Measurements from ENCODE around the gene WASHC2A.
"Not testable (repeated sequence)": the region's sequence is repeated elsewhere in the genome, so short reads cannot be mapped to it uniquely, and the experiment has no call there.

The WASHC2A gene

DNA sequence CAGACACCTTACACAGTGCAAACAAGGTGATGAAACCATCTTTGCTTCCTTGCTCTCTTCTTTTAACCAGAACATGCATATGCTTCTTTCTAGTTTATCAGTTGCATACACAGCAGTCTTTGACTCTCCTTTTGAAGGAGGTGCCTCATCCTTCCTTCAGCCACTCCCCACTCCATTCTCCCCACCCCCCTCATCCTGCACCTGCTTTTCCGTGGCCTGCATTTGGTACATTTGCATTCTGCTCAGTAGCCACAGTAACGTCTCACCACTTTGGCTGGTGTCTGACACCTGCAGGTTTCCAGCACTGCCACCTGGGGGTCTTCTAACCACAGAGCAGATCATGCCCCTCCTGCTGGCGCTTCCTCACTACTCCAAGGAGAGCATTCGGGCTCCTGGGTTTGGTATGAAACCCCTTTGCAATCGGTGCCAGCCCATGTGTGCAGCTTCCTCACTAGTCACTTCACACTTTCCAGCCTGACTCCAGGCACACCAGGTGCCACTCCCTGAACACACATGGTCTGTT lies 60.1 kb downstream of the WASHC2A start:
- H3K9ac ChIP-seq (ENCODE audit: low read length); H3K9me3 ChIP-seq (ENCODE audit: low read length); H3K36me3 ChIP-seq (ENCODE audit: insufficient read depth, low read length); H3K4me1 ChIP-seq (ENCODE audit: insufficient read depth, low read length); H3K4me3 ChIP-seq (ENCODE audit: low read depth in 1 of 2, low read length in 2 of 2); H3K27ac ChIP-seq (ENCODE audit: low read depth, low read length); H3K27me3 ChIP-seq (ENCODE audit: control insufficient read depth in 1 of 2, insufficient read depth in 2 of 2, low read length in 2 of 2): not testable (repeated sequence)

- not testable (repeated sequence) for H3K4me3 ChIP-seq (ENCODE audit: low read depth in 1 of 2, low read length in 2 of 2); H3K36me3 ChIP-seq (ENCODE audit: insufficient read depth, low read length); H3K27ac ChIP-seq (ENCODE audit: low read depth, low read length); H3K27me3 ChIP-seq (ENCODE audit: control insufficient read depth in 1 of 2, insufficient read depth in 2 of 2, low read length in 2 of 2); H3K4me1 ChIP-seq (ENCODE audit: insufficient read depth, low read length); H3K9ac ChIP-seq (ENCODE audit: low read length); H3K9me3 ChIP-seq (ENCODE audit: low read length)
Observed at GRCh38 chr10:50131245-50131965, 63.7 kb downstream of the WASHC2A start.

DNA sequence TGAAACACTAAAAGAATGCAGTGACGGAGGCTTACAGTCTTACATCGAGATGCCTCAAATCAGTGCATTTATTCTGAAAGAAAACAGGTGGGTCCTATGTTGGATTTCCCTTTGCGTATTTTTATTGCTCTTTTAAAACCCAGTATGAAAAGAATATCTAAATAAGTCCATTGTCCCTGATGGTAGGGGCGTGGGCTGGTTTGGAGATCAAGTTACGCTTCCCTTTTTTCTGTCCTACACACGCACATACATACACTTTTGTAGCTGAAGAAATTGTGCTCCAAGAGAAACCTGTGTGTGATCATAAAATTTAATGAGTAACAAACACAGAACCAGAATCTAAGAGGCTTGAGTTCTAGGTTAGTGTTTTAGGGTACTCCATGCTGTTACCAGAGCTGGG lies 64.6 kb downstream of the WASHC2A start:
- not testable (repeated sequence) for H3K4me1 ChIP-seq (ENCODE audit: insufficient read depth, low read length); H3K4me3 ChIP-seq (ENCODE audit: low read depth in 1 of 2, low read length in 2 of 2); H3K27me3 ChIP-seq (ENCODE audit: control insufficient read depth in 1 of 2, insufficient read depth in 2 of 2, low read length in 2 of 2); H3K27ac ChIP-seq (ENCODE audit: low read depth, low read length); H3K9ac ChIP-seq (ENCODE audit: low read length); H3K9me3 ChIP-seq (ENCODE audit: low read length); H3K36me3 ChIP-seq (ENCODE audit: insufficient read depth, low read length)

GRCh38 chr10:50132841-50133240 lies 65.1 kb downstream of the WASHC2A start:
- H3K9ac ChIP-seq (ENCODE audit: low read length); H3K4me3 ChIP-seq (ENCODE audit: low read depth in 1 of 2, low read length in 2 of 2); H3K27ac ChIP-seq (ENCODE audit: low read depth, low read length); H3K9me3 ChIP-seq (ENCODE audit: low read length); H3K36me3 ChIP-seq (ENCODE audit: insufficient read depth, low read length); H3K27me3 ChIP-seq (ENCODE audit: control insufficient read depth in 1 of 2, insufficient read depth in 2 of 2, low read length in 2 of 2); H3K4me1 ChIP-seq (ENCODE audit: insufficient read depth, low read length): not testable (repeated sequence)

DNA sequence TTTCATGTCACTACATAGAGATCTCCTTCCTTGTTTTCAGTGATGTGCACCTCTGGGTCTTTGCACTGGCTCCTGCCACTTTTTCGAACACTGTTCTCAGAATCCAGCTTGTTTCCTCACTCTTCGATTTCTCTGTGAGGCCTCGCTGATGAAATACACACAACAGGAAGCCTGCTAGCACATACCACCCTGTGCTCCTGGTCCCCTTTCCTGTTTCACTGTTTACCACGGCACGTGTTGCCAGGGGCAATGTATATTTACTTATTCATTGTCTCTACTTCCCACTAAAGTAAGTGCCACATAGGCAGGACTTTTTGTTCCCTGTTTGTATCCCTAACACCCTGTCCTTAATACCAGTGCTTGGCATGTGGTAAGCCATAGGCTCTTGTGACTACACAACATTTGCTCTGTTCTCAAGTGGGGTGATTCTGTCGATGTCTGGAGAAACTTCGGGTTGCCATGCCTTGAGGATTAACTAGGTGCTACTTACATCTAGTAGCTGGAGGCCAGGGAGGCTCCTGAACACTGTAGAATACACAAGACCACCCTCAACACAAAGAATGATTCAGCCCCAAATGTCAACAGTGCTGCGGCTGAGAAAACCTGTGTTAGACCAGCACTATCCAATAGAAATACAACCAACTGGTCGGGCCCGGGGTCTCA lies 75.9 kb downstream of the WASHC2A start:
- H3K4me3 ChIP-seq (ENCODE audit: low read depth in 1 of 2, low read length in 2 of 2); H3K27ac ChIP-seq (ENCODE audit: low read depth, low read length); H3K9ac ChIP-seq (ENCODE audit: low read length); H3K9me3 ChIP-seq (ENCODE audit: low read length); H3K4me1 ChIP-seq (ENCODE audit: insufficient read depth, low read length); H3K27me3 ChIP-seq (ENCODE audit: control insufficient read depth in 1 of 2, insufficient read depth in 2 of 2, low read length in 2 of 2); H3K36me3 ChIP-seq (ENCODE audit: insufficient read depth, low read length): not testable (repeated sequence)

GRCh38 chr10:50145575-50145974 lies 77.8 kb downstream of the WASHC2A start:
- H3K9me3 ChIP-seq (ENCODE audit: low read length); H3K4me1 ChIP-seq (ENCODE audit: insufficient read depth, low read length); H3K36me3 ChIP-seq (ENCODE audit: insufficient read depth, low read length); H3K4me3 ChIP-seq (ENCODE audit: low read depth in 1 of 2, low read length in 2 of 2); H3K9ac ChIP-seq (ENCODE audit: low read length); H3K27me3 ChIP-seq (ENCODE audit: control insufficient read depth in 1 of 2, insufficient read depth in 2 of 2, low read length in 2 of 2); H3K27ac ChIP-seq (ENCODE audit: low read depth, low read length): not testable (repeated sequence)

DNA sequence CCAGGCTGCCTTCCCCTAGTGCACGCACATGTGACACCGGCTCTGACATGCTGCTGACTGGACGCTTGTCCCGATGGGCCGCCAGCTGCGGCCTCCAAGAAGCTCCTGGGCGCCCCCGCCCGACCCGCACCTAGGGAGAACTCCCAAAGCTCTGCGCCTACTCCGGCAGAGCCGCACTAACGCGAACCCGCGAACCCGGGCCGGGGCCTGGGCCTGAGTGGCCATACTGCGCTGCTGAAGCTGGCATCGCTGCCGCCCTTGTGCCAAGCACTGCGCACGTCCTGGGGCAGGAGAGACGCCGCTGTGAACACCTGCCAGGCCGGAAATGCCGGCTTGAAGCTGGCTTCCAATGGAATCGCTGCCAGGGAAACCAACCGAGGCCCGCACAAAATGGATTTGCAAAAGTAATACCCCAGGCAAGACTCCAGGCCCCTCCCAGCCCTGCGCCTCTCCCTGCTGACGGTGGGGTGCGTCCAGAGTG lies 85.1 kb downstream of the WASHC2A start:
- no peaks in the 10 kb centered on the region for H3K36me3 ChIP-seq (ENCODE audit: insufficient read depth, low read length)
- H3K9me3 ChIP-seq (ENCODE audit: low read length), result no peaks in the 10 kb centered on the region
- no peak overlapping the region for H3K9ac ChIP-seq (ENCODE audit: low read length)
- no peaks in the 10 kb centered on the region for H3K4me1 ChIP-seq (ENCODE audit: insufficient read depth, low read length)
- H3K27ac ChIP-seq (ENCODE audit: low read depth, low read length), result no peak overlapping the region
- no peaks in the 10 kb centered on the region for H3K27me3 ChIP-seq (ENCODE audit: control insufficient read depth in 1 of 2, insufficient read depth in 2 of 2, low read length in 2 of 2)
- no peak overlapping the region for H3K4me3 ChIP-seq (ENCODE audit: low read depth in 1 of 2, low read length in 2 of 2)

DNA sequence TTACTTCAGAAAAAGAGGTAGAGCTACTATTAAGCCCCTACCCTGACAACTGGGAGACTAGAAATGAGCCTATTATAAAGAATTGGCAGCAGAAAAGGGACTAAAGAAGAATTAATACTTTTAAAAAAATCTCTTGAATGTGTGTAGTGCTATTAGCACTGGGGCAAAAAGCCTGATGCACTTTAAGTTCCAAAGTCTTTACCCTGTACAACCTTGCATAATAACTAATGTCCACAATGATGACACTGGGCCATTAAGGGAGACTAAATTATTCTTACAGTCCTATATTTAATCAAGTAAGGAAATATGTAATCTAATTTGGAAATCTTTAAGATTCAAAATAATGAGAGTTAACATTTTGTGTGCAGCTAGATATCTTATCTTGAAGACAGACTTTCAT lies 90.1 kb downstream of the WASHC2A start:
- H3K9ac ChIP-seq (ENCODE audit: low read length); H3K9me3 ChIP-seq (ENCODE audit: low read length); H3K36me3 ChIP-seq (ENCODE audit: insufficient read depth, low read length); H3K4me3 ChIP-seq (ENCODE audit: low read depth in 1 of 2, low read length in 2 of 2); H3K27ac ChIP-seq (ENCODE audit: low read depth, low read length); H3K27me3 ChIP-seq (ENCODE audit: control insufficient read depth in 1 of 2, insufficient read depth in 2 of 2, low read length in 2 of 2); H3K4me1 ChIP-seq (ENCODE audit: insufficient read depth, low read length): not testable (repeated sequence)

DNA sequence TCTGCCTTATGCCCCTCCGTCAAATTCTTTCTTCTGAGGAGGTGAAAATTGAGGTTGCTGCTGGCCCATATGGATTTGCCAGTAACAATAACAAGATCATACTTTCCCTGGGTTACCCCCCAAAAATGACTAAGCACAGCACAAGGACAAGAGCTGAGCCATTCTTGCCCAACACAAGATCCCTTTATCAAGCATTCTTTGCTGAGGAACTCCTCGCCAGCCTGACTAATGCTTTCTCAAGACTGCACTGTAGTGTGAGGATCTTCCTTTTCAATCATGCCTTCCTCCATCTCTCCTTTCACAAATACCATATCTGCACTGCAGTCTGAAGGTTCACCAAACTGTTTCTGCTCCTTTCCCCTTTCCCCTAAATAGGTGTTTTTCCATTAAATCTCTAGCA lies 92.1 kb downstream of the WASHC2A start:
- H3K36me3 ChIP-seq (ENCODE audit: insufficient read depth, low read length); H3K9me3 ChIP-seq (ENCODE audit: low read length); H3K9ac ChIP-seq (ENCODE audit: low read length); H3K4me3 ChIP-seq (ENCODE audit: low read depth in 1 of 2, low read length in 2 of 2); H3K4me1 ChIP-seq (ENCODE audit: insufficient read depth, low read length); H3K27ac ChIP-seq (ENCODE audit: low read depth, low read length); H3K27me3 ChIP-seq (ENCODE audit: control insufficient read depth in 1 of 2, insufficient read depth in 2 of 2, low read length in 2 of 2): not testable (repeated sequence)

- not testable (repeated sequence) for H3K36me3 ChIP-seq (ENCODE audit: insufficient read depth, low read length); H3K27ac ChIP-seq (ENCODE audit: low read depth, low read length); H3K4me3 ChIP-seq (ENCODE audit: low read depth in 1 of 2, low read length in 2 of 2); H3K9me3 ChIP-seq (ENCODE audit: low read length); H3K9ac ChIP-seq (ENCODE audit: low read length); H3K27me3 ChIP-seq (ENCODE audit: control insufficient read depth in 1 of 2, insufficient read depth in 2 of 2, low read length in 2 of 2); H3K4me1 ChIP-seq (ENCODE audit: insufficient read depth, low read length)
Observed at GRCh38 chr10:50165038-50165437, 97.3 kb downstream of the WASHC2A start.

GRCh38 chr10:50167833-50168232 lies 100.1 kb downstream of the WASHC2A start:
- H3K4me3 ChIP-seq (ENCODE audit: low read depth in 1 of 2, low read length in 2 of 2); H3K27me3 ChIP-seq (ENCODE audit: control insufficient read depth in 1 of 2, insufficient read depth in 2 of 2, low read length in 2 of 2); H3K36me3 ChIP-seq (ENCODE audit: insufficient read depth, low read length); H3K9me3 ChIP-seq (ENCODE audit: low read length); H3K9ac ChIP-seq (ENCODE audit: low read length); H3K27ac ChIP-seq (ENCODE audit: low read depth, low read length); H3K4me1 ChIP-seq (ENCODE audit: insufficient read depth, low read length): not testable (repeated sequence)

GRCh38 chr10:50169506-50169905 lies 101.8 kb downstream of the WASHC2A start:
- H3K27ac ChIP-seq (ENCODE audit: low read depth, low read length); H3K27me3 ChIP-seq (ENCODE audit: control insufficient read depth in 1 of 2, insufficient read depth in 2 of 2, low read length in 2 of 2); H3K36me3 ChIP-seq (ENCODE audit: insufficient read depth, low read length); H3K4me3 ChIP-seq (ENCODE audit: low read depth in 1 of 2, low read length in 2 of 2); H3K4me1 ChIP-seq (ENCODE audit: insufficient read depth, low read length); H3K9ac ChIP-seq (ENCODE audit: low read length); H3K9me3 ChIP-seq (ENCODE audit: low read length): not testable (repeated sequence)

All from muscle layer of colon (tissue), 2 donors.